Measurements from ENCODE around the gene SLC27A3.

DNA sequence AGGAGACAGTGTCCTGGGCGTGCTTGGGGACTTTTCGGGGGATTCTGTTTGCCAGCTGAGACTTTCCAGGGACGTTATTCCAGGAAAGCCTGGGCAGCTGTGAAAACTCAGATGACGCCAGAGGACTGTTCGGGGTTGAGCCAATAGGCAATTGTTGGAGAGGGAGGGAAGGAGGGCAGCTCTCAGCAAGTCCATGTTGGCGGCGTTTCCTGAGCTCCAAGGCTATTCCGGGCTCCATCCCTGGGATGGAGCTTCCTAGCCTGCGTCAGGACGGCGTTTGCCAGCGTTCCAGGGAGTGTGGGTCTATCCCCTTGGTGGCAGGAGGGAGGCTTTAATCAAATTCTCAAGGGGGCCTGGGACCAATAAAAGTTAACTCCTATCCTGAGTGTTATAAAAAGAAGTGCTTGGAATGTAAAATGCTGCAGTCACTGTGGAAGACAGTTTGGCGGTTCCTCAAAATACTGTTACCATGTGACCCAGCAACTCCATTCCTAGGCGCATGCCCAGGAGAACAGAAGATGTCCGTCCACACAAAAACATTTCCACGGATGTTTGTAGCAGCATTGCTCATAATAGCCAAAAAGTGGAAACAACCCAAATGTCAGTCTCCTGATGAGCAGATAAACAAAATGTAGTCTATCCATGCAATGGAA is 15.2 kb downstream of the SLC27A3 start:
- TF ChIP-seq, protein P1, sequence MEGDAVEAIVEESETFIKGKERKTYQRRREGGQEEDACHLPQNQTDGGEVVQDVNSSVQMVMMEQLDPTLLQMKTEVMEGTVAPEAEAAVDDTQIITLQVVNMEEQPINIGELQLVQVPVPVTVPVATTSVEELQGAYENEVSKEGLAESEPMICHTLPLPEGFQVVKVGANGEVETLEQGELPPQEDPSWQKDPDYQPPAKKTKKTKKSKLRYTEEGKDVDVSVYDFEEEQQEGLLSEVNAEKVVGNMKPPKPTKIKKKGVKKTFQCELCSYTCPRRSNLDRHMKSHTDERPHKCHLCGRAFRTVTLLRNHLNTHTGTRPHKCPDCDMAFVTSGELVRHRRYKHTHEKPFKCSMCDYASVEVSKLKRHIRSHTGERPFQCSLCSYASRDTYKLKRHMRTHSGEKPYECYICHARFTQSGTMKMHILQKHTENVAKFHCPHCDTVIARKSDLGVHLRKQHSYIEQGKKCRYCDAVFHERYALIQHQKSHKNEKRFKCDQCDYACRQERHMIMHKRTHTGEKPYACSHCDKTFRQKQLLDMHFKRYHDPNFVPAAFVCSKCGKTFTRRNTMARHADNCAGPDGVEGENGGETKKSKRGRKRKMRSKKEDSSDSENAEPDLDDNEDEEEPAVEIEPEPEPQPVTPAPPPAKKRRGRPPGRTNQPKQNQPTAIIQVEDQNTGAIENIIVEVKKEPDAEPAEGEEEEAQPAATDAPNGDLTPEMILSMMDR (conservative IDR thresholded peaks at IDR 0.05), result no peak
- no peak for TF ChIP-seq EZH2 (IDR thresholded peaks at IDR 0.05; ENCODE audit: low read depth)
